HepG2 (cell line): ENCODE results near the gene CCDC3. TPM values are rescaled to one million over a fixed set of nuclear protein-coding genes. Genes with fewer than 3 reads are reported as not detected.

Source experiments
- ATAC-seq: fragments of 200-7000 bp; cut with Tn5 transposase; 3 replicates; pipeline ENCODE4 v1.9.1; 2020; ENCODE audit warnings: mild to moderate bottlenecking, moderate library complexity
- BruUV-seq: library from RNA; stranded (reverse); fragments of 400-500 nt; replicated peaks from 2 replicates; lab custom pipeline; 2021; lab: Mats Ljungman, UMichigan
- CTCF ChIA-PET: fragments of 300-600 bp; formaldehyde crosslinking; extraction: SDS; loops from one replicate; lab custom pipeline; 2021; ENCODE audit warnings: low total read pairs, inconsistent platforms, low intra/inter-chr PET ratio; lab: Yijun Ruan, JAX
- POLR2A ChIA-PET: fragments of 350-600 bp; sonication (Branson Sonifier 250); formaldehyde crosslinking; loops from one replicate; lab custom pipeline; 2020; ENCODE audit warnings: antibody characterized with exemption, inconsistent platforms; lab: Yijun Ruan, JAX
- DNase-seq: peaks from one replicate; pipeline ENCODE4 v3.0.0-alpha.2; 2015; ENCODE audit warnings: low spot score
- FAIRE-seq: peaks from 3 replicates; lab custom pipeline; 2011; peaks lifted over from hg19 to GRCh38; lab: Jason Lieb, UNC
- H2AFZ ChIP-seq: one replicate; pipeline ENCODE4 v1.6.1; 2011; ENCODE audit warnings: low read length, inconsistent platforms
- H3K27ac ChIP-seq: fragments of 300-600 bp; 3 replicates; pipeline ENCODE4 v1.8.0; 2011; ENCODE audit warnings: mixed run types, mild to moderate bottlenecking, mixed read lengths, low read length, inconsistent platforms; ENCODE audit not compliant: insufficient read depth; ENCODE audit errors: extremely low read length
- H3K27me3 ChIP-seq, 2 experiments: fragments of 200-600 bp in 1 of 2; 2 replicates in 1 of 2; 3 replicates in 1 of 2; pipeline versions ENCODE4 v1.6.0 to v1.8.0; 2011; ENCODE audit warnings: low read length in 2 of 2, mild to moderate bottlenecking in 2 of 2, moderate library complexity in 2 of 2, inconsistent platforms in 1 of 2; ENCODE audit not compliant: insufficient read depth in 2 of 2, control insufficient read depth in 1 of 2
- H3K36me3 ChIP-seq, 2 experiments: fragments of 200-600 bp in 1 of 2; replicated peaks in 1 of 2; 2 replicates in 1 of 2; 3 replicates in 1 of 2; pipeline versions ENCODE4 v1.5.1 to v1.8.0; 2011; ENCODE audit warnings: low read length in 2 of 2, inconsistent platforms in 1 of 2; ENCODE audit not compliant: insufficient read depth in 2 of 2, control insufficient read depth in 1 of 2
- H3K4me1 ChIP-seq: 2 replicates; pipeline ENCODE4 v1.5.1; 2012; ENCODE audit warnings: low read length, inconsistent platforms; ENCODE audit not compliant: insufficient read depth
- H3K4me2 ChIP-seq: 2 replicates; pipeline ENCODE4 v1.6.0; 2011; ENCODE audit warnings: low read depth, low read length, inconsistent platforms
- H3K4me3 ChIP-seq, 3 experiments: fragments of 200-600 bp in 1 of 3; sonication (generic), shearing (Covaris generic) in 1 of 3; replicated peaks in 1 of 3; 2 replicates each; pipeline ENCODE4 v1.5.1; 2011 to 2016; ENCODE audit warnings: low read length in 3 of 3, inconsistent platforms in 2 of 3, low read depth in 2 of 3, mild to moderate bottlenecking in 2 of 3, control low read depth in 1 of 3, mixed read lengths in 1 of 3; ENCODE audit not compliant: insufficient read depth in 1 of 3
- H3K79me2 ChIP-seq: one replicate; pipeline ENCODE4 v1.6.1; 2011; ENCODE audit warnings: low read length, inconsistent platforms; ENCODE audit not compliant: insufficient read depth
- H3K9ac ChIP-seq: 2 replicates; pipeline ENCODE4 v1.6.0; 2011; ENCODE audit warnings: mild to moderate bottlenecking, low read depth, low read length, inconsistent platforms; ENCODE audit not compliant: insufficient read depth
- H3K9me3 ChIP-seq: 2 replicates; pipeline ENCODE4 v1.5.1; 2012; ENCODE audit warnings: mild to moderate bottlenecking, low read length
- H4K20me1 ChIP-seq: 2 replicates; pipeline ENCODE4 v1.6.0; 2011; ENCODE audit warnings: inconsistent platforms, mild to moderate bottlenecking, low read length, moderate library complexity; ENCODE audit not compliant: insufficient read depth
- ATF7 ChIP-seq, 2 experiments: fragments of 450-650 bp in 1 of 2; sonication (generic) in 1 of 2; formaldehyde crosslinking in 1 of 2; IDR thresholded peaks; 2 replicates each; pipeline versions ENCODE4 v1.4.0 to v1.6.1; 2016 to 2020; ENCODE audit warnings: antibody characterized with exemption in 1 of 2, mild to moderate bottlenecking in 1 of 2, missing genetic modification reagents in 1 of 2
- CHD2 ChIP-seq: IDR thresholded peaks from 2 replicates; pipeline ENCODE4 v1.6.1; 2011; ENCODE audit warnings: low read depth, low read length, improper control_type of control experiment
- EZH2 ChIP-seq: conservative IDR thresholded peaks from 2 replicates; pipeline ENCODE4 v1.6.1; 2012; ENCODE audit warnings: mild to moderate bottlenecking, low read depth, low read length, moderate library complexity
- MIER3 ChIP-seq: IDR thresholded peaks from 2 replicates; pipeline ENCODE4 v1.6.1; 2016; ENCODE audit warnings: missing compliant biosample characterization, borderline replicate concordance
- ZNF224 ChIP-seq: sonication (generic); formaldehyde crosslinking; IDR thresholded peaks from 2 replicates; pipeline ENCODE4 v1.5.0; 2020; ENCODE audit warnings: mild to moderate bottlenecking, missing genetic modification reagents
- ZNF234 ChIP-seq: sonication (generic); formaldehyde crosslinking; conservative IDR thresholded peaks from 2 replicates; pipeline ENCODE4 v1.5.1; 2020; ENCODE audit warnings: mild to moderate bottlenecking, missing genetic modification reagents
- ZNF335 ChIP-seq: sonication (generic); formaldehyde crosslinking; IDR thresholded peaks from 2 replicates; pipeline ENCODE4 v1.4.0; 2020; ENCODE audit warnings: missing genetic modification reagents
- WGBS: methylation state at CpG from one replicate; pipeline ENCODE4 v1.1.6; 2017; ENCODE audit warnings: low lambda C conversion rate; 5-methylcytosine and 5-hydroxymethylcytosine counted together
- in situ Hi-C: cut with HindIII; loops from 2 replicates; pipeline ENCODE4 v1.10.0; 2017; ENCODE audit warnings: low pct_unique_long_range_greater_than_20kb; ENCODE audit not compliant: extremely low pct_ligation_motif_present
- intact Hi-C: fragments of 100-400 bp; cut with micrococcal nuclease; formaldehyde crosslinking; loops from one replicate; pipeline ENCODE4 v1.10.0; 2022; ENCODE audit not compliant: unreplicated experiment
- polyA plus RNA-seq, 8 experiments: library from polyadenylated mRNA; depleted of rRNA in 3 of 8; stranded (reverse) in 7 of 8; unstranded in 1 of 8; fragments of >200 nt; fragmentation: Illumina TruSeq in 4 of 8; extraction: Trizol in 4 of 8; gene quantifications; 2 replicates each; pipeline versions ENCODE4 v1.2.1 to v1.2.3, GENCODE V29; 2011 to 2016; ENCODE audit warnings: low read depth in 4 of 8, missing spikeins in 1 of 8, mixed read lengths in 1 of 8; ENCODE audit not compliant: insufficient read depth in 1 of 8
- total RNA-seq, 5 experiments: library from RNA; depleted of rRNA; stranded (reverse); fragments of >200 nt; fragmentation: Illumina TruSeq; extraction: Trizol; gene quantifications; 2 replicates each; pipeline ENCODE4 v1.2.3, GENCODE V29; 2016; ENCODE audit warnings: low read depth in 1 of 5
- TF ChIP-seq, protein P1 (sequence below): sonication (generic); formaldehyde crosslinking; IDR thresholded peaks from 2 replicates; pipeline ENCODE4 v1.4.0; 2020; ENCODE audit warnings: mild to moderate bottlenecking, missing genetic modification reagents
- TF ChIP-seq, protein P2 (sequence below): sonication (generic); formaldehyde crosslinking; IDR thresholded peaks from 2 replicates; pipeline ENCODE4 v1.4.0; 2020; ENCODE audit warnings: missing genetic modification reagents, borderline replicate concordance
- TF ChIP-seq, protein P3 (sequence below): sonication (generic); formaldehyde crosslinking; IDR thresholded peaks from 2 replicates; pipeline ENCODE4 v1.8.0; 2022; ENCODE audit warnings: missing genetic modification reagents, mild to moderate bottlenecking, borderline replicate concordance

CCDC3 gene
- total and polyA plus RNA-seq, 2 of the 13 experiments (the other 11 are each of a cell fraction or from before 2014, with no cell fraction given), result not detected

DNA sequence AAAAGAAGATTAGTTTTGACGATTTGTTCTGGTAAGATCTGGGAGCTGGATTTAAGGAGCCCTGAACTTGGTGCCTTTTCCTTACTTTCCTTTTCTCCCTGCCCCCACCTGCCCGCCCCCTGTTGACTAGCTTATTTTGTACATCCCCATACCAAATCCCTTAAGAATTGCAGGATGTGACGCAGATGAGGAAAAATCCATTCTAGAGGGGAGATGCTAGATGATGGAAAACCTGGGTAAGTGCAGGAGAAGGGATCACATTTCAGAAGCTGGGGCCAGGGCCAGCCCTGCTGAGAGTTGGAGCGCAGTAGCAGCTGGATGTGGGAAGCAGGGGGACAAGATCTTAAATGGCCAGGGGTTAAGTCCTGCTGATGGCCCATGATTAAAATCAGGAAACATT is 93.9 kb downstream of the CCDC3 start (continued):
- TF ChIP-seq, protein P1, sequence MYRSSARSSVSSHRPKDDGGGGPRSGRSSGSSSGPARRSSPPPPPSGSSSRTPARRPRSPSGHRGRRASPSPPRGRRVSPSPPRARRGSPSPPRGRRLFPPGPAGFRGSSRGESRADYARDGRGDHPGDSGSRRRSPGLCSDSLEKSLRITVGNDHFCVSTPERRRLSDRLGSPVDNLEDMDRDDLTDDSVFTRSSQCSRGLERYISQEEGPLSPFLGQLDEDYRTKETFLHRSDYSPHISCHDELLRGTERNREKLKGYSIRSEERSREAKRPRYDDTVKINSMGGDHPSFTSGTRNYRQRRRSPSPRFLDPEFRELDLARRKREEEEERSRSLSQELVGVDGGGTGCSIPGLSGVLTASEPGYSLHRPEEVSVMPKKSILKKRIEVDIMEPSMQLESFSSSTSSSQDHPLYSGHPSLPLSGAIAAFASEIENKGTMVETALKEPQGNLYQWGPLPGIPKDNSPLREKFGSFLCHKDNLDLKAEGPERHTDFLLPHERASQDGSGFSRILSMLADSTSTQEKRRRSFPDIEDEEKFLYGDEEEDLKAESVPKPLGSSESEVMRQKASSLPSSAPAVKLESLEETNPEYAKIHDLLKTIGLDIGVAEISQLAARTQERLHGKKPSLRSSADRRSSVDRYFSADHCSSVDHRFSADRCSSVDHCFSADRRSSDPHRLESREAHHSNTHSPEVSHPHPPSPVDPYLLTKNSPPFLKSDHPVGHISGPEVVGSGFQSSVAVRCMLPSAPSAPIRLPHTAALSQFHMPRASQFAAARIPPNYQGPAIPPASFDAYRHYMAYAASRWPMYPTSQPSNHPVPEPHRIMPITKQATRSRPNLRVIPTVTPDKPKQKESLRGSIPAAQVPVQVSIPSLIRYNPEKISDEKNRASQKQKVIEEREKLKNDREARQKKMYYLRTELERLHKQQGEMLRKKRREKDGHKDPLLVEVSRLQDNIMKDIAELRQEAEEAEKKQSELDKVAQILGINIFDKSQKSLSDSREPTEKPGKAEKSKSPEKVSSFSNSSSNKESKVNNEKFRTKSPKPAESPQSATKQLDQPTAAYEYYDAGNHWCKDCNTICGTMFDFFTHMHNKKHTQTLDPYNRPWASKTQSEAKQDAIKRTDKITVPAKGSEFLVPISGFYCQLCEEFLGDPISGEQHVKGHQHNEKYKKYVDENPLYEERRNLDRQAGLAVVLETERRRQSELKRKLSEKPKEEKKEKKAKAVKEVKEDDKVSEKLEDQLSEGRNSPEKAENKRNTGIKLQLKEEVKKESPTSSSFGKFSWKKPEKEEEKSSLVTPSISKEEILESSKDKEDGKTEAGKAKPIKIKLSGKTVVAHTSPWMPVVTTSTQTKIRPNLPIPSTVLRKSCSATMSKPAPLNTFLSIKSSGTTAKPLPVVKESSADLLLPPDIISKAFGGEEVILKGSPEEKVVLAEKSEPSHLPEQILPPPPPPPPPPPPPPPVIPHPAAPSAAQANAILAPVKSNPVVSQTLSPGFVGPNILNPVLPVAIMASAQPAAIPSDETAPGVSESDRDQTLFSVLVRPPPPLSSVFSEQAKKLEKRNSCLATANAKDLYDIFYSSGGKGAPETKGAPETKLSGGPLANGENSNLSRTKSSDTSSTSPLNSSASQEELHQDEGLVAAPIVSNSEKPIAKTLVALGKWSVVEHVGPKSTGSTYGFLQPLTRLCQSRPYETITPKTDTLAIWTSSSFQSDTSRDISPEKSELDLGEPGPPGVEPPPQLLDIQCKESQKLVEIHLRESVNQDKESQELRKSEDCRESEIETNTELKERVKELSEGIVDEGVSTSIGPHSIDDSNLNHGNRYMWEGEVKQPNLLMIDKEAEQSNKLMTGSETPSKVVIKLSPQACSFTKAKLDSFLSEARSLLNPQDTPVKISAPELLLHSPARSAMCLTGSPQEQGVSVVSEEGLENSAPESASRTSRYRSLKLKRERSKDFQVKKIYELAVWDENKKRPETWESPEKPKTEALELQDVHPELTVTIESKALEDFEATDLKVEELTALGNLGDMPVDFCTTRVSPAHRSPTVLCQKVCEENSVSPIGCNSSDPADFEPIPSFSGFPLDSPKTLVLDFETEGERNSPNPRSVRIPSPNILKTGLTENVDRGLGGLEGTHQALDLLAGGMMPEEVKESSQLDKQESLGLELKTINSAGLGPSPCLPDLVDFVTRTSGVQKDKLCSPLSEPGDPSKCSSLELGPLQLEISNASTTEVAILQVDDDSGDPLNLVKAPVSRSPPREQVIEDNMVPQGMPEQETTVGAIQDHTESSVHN (CRISPR knock-in tag), result no peak
- no peak for TF ChIP-seq ZNF335

DNA sequence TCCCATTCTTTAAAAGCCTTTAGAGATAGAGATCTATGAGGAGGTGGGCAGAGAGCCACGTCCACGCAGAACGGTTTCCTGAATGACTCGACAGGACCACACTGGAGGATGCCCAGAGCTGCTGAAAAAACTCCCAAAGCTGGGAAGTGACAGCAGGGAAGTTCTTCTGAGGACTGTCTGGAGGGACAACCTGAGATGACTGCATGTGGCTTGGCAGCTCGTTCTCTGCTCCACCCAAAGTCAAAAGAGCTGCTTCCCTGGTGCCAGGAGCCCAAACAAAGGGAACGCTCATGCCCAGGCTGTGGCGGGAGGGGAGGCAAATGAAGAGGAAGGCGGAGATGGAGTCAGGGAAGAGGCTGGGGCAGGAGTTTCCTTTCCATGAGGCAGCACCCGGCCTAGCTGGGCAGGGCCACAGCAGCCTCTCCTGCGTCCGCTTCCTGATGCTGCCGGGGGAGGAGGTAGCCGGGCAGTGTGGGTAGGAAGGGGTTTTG is 95.4 kb downstream of the CCDC3 start:
- no peak for ATAC-seq
- in situ Hi-C loops, result no loop called here
- TF ChIP-seq, protein P2, sequence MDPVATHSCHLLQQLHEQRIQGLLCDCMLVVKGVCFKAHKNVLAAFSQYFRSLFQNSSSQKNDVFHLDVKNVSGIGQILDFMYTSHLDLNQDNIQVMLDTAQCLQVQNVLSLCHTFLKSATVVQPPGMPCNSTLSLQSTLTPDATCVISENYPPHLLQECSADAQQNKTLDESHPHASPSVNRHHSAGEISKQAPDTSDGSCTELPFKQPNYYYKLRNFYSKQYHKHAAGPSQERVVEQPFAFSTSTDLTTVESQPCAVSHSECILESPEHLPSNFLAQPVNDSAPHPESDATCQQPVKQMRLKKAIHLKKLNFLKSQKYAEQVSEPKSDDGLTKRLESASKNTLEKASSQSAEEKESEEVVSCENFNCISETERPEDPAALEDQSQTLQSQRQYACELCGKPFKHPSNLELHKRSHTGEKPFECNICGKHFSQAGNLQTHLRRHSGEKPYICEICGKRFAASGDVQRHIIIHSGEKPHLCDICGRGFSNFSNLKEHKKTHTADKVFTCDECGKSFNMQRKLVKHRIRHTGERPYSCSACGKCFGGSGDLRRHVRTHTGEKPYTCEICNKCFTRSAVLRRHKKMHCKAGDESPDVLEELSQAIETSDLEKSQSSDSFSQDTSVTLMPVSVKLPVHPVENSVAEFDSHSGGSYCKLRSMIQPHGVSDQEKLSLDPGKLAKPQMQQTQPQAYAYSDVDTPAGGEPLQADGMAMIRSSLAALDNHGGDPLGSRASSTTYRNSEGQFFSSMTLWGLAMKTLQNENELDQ (CRISPR knock-in tag), result no peak
- TF ChIP-seq MIER3 (CRISPR knock-in tag) (no peak), ZNF224 (CRISPR knock-in tag) (no peak), ATF7 (IDR thresholded peaks at IDR 0.05) (no peak), ATF7 (CRISPR knock-in tag; IDR thresholded peaks at IDR 0.05) (no peak), CHD2 (no peak), EZH2 (no peak), ZNF234 (no peak)
- TF ChIP-seq, protein P3, sequence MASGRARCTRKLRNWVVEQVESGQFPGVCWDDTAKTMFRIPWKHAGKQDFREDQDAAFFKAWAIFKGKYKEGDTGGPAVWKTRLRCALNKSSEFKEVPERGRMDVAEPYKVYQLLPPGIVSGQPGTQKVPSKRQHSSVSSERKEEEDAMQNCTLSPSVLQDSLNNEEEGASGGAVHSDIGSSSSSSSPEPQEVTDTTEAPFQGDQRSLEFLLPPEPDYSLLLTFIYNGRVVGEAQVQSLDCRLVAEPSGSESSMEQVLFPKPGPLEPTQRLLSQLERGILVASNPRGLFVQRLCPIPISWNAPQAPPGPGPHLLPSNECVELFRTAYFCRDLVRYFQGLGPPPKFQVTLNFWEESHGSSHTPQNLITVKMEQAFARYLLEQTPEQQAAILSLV (CRISPR knock-in tag), result no peak

More for the DNA sequence above, 95.4 kb downstream of the CCDC3 start:
- Histone ChIP-seq H3K4me2 (no peak overlapping the region), H3K27me3 (peaks cover 0 to 2% of the 10 kb centered on the region in 2 experiments; a peak in 1 of 5 replicates), H3K9ac (no peak overlapping the region), H4K20me1 (no peaks in the 10 kb centered on the region), H3K4me3 (no peak overlapping the region), H3K4me1 (no peaks in the 10 kb centered on the region), H3K27ac (no peak overlapping the region), H3K9me3 (no peaks in the 10 kb centered on the region), H3K36me3 (no peaks in the 10 kb centered on the region), H3K79me2 (no peaks in the 10 kb centered on the region), H2AFZ (no peak overlapping the region)
- ChIA-PET CTCF (no interaction called here), POLR2A (no interaction called here)
- FAIRE-seq, result no peak
- intact Hi-C loops, result no loop called here
- no TSS peak for BruUV-seq
- WGBS, result 43% methylated on average over 13 of the region's 13 CpGs
- DNase-seq, result no peak
